ENCODE data around the gene C14orf132.

Gene C14orf132

DNA sequence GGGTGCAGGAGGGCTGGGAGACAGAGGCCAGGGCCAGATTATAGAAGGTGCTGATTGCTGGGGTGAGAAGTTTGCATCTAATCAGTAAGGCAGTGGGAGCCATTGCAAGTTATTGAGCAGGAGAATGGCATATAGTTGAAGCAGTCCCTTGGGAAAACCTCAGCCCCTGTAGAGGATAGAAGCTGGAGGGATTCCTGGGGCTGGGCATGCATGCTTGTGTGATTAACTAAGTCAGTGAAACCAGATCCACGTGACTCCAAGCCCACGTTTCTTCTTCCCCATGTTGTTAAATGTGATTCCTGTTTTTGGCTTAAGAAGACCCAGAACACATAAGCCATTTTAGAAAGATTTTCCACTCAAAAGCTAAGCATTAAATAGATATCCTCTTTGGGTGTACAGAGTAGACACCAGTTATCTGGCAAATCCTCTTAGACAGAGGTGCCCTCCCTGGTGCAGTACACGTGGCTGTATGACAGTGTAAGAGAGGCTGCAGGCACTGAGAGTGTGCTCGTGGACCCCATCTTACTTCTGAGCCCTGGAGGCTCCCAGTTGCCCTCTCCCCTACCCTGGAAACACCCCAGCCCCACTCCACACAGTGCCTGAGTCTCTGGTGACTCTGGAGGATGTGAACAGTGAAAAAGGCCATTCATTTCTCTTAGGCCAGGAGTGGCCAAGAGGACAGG lies 3.2 kb downstream of the C14orf132 start:
- Histone ChIP-seq H3K36me3 (ENCODE audit: insufficient read depth, insufficient read length, low read length) (peaks cover 36% of the 10 kb centered on the region), H3K27me3 (ENCODE audit: insufficient read depth, insufficient read length) (peaks cover 16% of the 10 kb centered on the region), H3K9ac (ENCODE audit: insufficient read length, low read depth) (no peak overlapping the region), H3K9me3 (ENCODE audit: insufficient read depth, low read length) (no peaks in the 10 kb centered on the region), H3K4me3 (ENCODE audit: insufficient read length, low read depth) (no peak overlapping the region), H3K4me1 (ENCODE audit: insufficient read depth, insufficient read length) (peaks cover 2% of the 10 kb centered on the region)
- no peak for DNase-seq (ENCODE audit: low read depth, low spot score)
- TF ChIP-seq ZNF274 (IDR thresholded peaks at IDR 0.05; ENCODE audit: low read depth, low read length): no peak
- TF ChIP-seq YY1 (IDR thresholded peaks at IDR 0.05; ENCODE audit: insufficient read depth, insufficient read length): no peak
- no peak for TF ChIP-seq SUZ12 (IDR thresholded peaks at IDR 0.05; ENCODE audit: extremely low read depth, insufficient read depth, insufficient read length)

DNA sequence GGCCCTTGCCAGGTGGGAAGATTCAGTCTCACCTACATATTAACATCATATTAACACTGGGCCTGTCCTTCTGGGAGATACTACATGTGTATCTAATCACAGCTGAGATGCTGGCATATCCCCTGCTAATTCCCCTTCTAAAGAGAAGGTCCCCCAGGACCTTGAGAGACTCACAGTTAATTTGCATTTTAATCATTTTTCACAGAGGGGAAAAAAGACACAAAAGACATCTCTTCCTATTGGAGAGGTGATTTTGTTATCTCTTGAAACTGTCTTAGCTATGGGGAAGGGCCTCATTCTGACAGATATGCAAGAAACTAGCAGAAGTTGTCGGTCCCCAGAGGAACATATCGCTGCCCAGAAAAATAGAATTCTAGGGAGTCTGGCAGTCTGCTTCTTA lies 7.5 kb downstream of the C14orf132 start:
- Histone ChIP-seq H3K27me3 (ENCODE audit: insufficient read depth, insufficient read length) (no peaks in the 10 kb centered on the region), H3K4me3 (ENCODE audit: insufficient read length, low read depth) (no peak overlapping the region), H3K4me1 (ENCODE audit: insufficient read depth, insufficient read length) (no peaks in the 10 kb centered on the region), H3K9me3 (ENCODE audit: insufficient read depth, low read length) (no peaks in the 10 kb centered on the region), H3K36me3 (ENCODE audit: insufficient read depth, insufficient read length, low read length) (peaks cover 36% of the 10 kb centered on the region), H3K9ac (ENCODE audit: insufficient read length, low read depth) (no peak overlapping the region)
- no peak for DNase-seq (ENCODE audit: low read depth, low spot score)
- TF ChIP-seq YY1 (IDR thresholded peaks at IDR 0.05; ENCODE audit: insufficient read depth, insufficient read length): no peak
- TF ChIP-seq SUZ12 (IDR thresholded peaks at IDR 0.05; ENCODE audit: extremely low read depth, insufficient read depth, insufficient read length): no peak
- no peak for TF ChIP-seq ZNF274 (IDR thresholded peaks at IDR 0.05; ENCODE audit: low read depth, low read length)

DNA sequence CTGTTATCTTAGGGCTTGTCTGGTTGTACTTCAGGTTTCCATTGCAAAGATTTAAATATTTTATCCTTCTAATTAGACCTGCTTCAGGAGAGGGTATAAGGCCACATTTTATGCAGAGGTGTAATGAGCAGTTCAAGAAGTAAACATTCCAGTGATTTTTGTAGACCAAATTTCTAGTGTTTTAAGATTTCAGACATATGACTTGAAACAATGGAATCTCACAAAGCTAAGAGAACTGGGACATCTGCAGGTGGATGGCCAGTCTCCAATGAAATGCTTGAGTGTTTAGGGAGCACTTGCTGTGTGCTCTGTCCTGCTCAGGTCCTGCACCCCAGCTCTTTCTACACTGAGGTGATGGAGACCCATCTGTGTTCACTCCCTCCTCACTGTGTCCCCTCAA lies 7.9 kb downstream of the C14orf132 start:
- no peaks in the 10 kb centered on the region for H3K27me3 ChIP-seq (ENCODE audit: insufficient read depth, insufficient read length)
- H3K9me3 ChIP-seq (ENCODE audit: insufficient read depth, low read length): no peaks in the 10 kb centered on the region
- DNase-seq (ENCODE audit: low read depth, low spot score): no peak
- H3K4me3 ChIP-seq (ENCODE audit: insufficient read length, low read depth): no peak overlapping the region
- peaks cover 36% of the 10 kb centered on the region for H3K36me3 ChIP-seq (ENCODE audit: insufficient read depth, insufficient read length, low read length)
- H3K4me1 ChIP-seq (ENCODE audit: insufficient read depth, insufficient read length): no peaks in the 10 kb centered on the region
- no peak for TF ChIP-seq SUZ12 (IDR thresholded peaks at IDR 0.05; ENCODE audit: extremely low read depth, insufficient read depth, insufficient read length)
- TF ChIP-seq YY1 (IDR thresholded peaks at IDR 0.05; ENCODE audit: insufficient read depth, insufficient read length): no peak
- TF ChIP-seq ZNF274 (IDR thresholded peaks at IDR 0.05; ENCODE audit: low read depth, low read length): no peak
- H3K9ac ChIP-seq (ENCODE audit: insufficient read length, low read depth): no peak overlapping the region

DNA sequence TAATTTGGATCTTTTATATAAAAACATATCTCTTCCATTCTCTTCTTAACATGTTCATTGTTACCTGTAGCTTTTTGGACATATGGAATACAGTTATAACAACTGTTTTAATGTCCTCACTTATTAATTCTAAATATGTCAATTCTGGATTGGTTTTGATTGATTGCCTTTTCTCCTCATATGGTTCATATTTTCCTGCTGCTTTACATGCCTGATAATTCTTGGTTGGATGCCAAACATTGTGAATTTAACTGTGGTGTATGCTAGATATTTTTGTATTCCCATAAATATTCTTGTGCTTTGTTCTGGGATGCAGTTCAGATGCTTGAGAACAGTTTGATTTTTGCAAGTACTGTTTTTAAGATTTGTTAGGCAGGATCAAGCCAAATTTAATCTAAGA lies 10.8 kb downstream of the C14orf132 start:
- Histone ChIP-seq H3K4me1 (ENCODE audit: insufficient read depth, insufficient read length) (peaks cover 8% of the 10 kb centered on the region), H3K36me3 (ENCODE audit: insufficient read depth, insufficient read length, low read length) (peaks cover 28% of the 10 kb centered on the region), H3K9me3 (ENCODE audit: insufficient read depth, low read length) (no peaks in the 10 kb centered on the region), H3K27me3 (ENCODE audit: insufficient read depth, insufficient read length) (no peaks in the 10 kb centered on the region), H3K9ac (ENCODE audit: insufficient read length, low read depth) (no peak overlapping the region), H3K4me3 (ENCODE audit: insufficient read length, low read depth) (no peak overlapping the region)
- DNase-seq (ENCODE audit: low read depth, low spot score): no peak
- TF ChIP-seq SUZ12 (IDR thresholded peaks at IDR 0.05; ENCODE audit: extremely low read depth, insufficient read depth, insufficient read length) (no peak), ZNF274 (IDR thresholded peaks at IDR 0.05; ENCODE audit: low read depth, low read length) (no peak), YY1 (IDR thresholded peaks at IDR 0.05; ENCODE audit: insufficient read depth, insufficient read length) (no peak)

DNA sequence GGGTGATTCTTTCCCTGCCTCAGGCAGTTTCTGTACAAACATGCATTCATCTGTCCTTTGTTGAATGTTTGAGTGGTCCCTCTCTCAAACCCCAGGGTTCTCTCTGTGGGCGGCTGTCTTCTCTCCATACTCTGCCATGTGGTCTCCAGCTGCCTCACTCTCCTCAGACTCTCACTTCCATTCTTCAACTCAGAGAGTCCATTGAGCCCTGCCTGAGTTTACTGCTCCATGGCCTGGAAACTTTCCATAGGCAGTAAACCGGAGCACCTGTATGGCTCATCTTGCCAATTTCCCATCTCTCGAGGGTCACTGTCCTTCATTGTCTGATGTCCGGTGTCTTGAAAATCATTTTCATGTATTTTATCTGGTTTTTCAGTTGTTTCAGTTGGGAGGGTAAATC lies 11.3 kb downstream of the C14orf132 start:
- H3K4me1 ChIP-seq (ENCODE audit: insufficient read depth, insufficient read length): peaks cover 8% of the 10 kb centered on the region
- H3K4me3 ChIP-seq (ENCODE audit: insufficient read length, low read depth): no peak overlapping the region
- H3K27me3 ChIP-seq (ENCODE audit: insufficient read depth, insufficient read length): no peaks in the 10 kb centered on the region
- H3K9me3 ChIP-seq (ENCODE audit: insufficient read depth, low read length): no peaks in the 10 kb centered on the region
- TF ChIP-seq YY1 (IDR thresholded peaks at IDR 0.05; ENCODE audit: insufficient read depth, insufficient read length): no peak
- TF ChIP-seq ZNF274 (IDR thresholded peaks at IDR 0.05; ENCODE audit: low read depth, low read length): no peak
- no peak for TF ChIP-seq SUZ12 (IDR thresholded peaks at IDR 0.05; ENCODE audit: extremely low read depth, insufficient read depth, insufficient read length)
- H3K9ac ChIP-seq (ENCODE audit: insufficient read length, low read depth): no peak overlapping the region
- no peak for DNase-seq (ENCODE audit: low read depth, low spot score)
- H3K36me3 ChIP-seq (ENCODE audit: insufficient read depth, insufficient read length, low read length): peaks cover 28% of the 10 kb centered on the region

DNA sequence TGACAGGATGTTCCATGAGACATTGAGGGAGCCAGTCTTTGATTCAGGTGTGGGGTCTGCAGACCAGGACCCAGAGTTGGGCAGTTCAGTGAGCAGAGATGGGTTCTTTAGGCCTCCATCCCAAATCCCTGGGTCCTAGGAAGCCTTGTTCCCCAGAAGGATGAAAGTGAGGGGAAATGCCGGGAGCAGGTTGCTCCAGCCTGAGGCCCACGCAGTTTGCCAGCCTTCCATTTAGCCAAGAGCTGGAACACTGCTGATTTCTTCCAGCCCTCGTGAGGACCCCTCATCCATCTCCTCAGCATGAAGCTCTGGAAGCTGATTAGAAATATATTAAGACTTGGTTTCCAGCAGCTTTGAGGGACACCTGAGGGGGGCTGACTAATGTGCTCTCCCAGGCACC lies 12.1 kb downstream of the C14orf132 start:
- DNase-seq (ENCODE audit: low read depth, low spot score): no peak
- Histone ChIP-seq H3K27me3 (ENCODE audit: insufficient read depth, insufficient read length) (no peaks in the 10 kb centered on the region), H3K9ac (ENCODE audit: insufficient read length, low read depth) (no peak overlapping the region), H3K9me3 (ENCODE audit: insufficient read depth, low read length) (no peaks in the 10 kb centered on the region), H3K4me1 (ENCODE audit: insufficient read depth, insufficient read length) (peaks cover 8% of the 10 kb centered on the region), H3K4me3 (ENCODE audit: insufficient read length, low read depth) (no peak overlapping the region), H3K36me3 (ENCODE audit: insufficient read depth, insufficient read length, low read length) (peaks cover 30% of the 10 kb centered on the region)
- TF ChIP-seq ZNF274 (IDR thresholded peaks at IDR 0.05; ENCODE audit: low read depth, low read length) (no peak), SUZ12 (IDR thresholded peaks at IDR 0.05; ENCODE audit: extremely low read depth, insufficient read depth, insufficient read length) (no peak), YY1 (IDR thresholded peaks at IDR 0.05; ENCODE audit: insufficient read depth, insufficient read length) (no peak)

DNA sequence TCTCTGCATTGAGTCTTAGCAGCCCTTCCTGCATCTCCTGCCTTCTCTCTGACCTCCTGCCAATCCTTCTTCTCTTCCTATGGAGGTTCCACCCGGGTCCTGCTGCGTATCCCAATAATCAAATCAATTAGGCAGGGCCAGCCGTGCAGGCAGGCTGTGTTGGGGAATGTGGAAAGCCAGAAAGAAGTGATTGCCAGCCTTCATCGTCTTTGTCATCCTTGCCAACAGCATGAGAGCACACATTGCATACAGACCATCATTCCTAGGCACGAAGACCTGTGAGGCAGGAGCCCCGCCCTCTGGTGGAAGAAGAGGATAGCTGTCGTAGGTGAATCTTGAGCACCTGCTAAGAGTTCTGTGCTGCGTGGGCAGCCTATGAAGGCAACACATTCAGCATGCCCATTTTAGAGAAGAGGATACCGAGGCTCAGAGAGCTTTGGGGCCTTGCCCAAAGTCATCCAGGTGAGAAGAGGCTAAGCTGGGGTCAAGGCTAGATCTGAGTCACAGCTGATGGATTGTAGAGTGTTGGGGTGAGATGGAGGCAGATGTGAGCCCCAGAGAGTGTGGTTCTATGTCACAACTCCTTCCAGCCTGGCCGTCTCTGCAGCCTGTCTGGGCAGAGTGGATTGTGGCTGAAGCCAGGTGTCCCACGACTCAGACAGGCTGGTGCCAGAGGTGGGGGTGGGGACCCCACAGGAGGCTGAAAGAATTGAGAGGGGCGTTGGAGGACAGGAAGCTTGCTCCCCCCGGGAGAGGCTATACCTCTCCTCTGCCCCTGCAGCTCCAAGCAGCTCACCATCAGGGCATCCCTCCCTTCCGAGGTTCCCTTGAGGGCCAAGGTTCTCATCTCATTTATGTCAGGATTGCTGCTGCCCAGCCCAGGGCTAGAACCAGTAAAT lies 12.7 kb downstream of the C14orf132 start:
- Histone ChIP-seq H3K4me3 (ENCODE audit: insufficient read length, low read depth) (no peak overlapping the region), H3K4me1 (ENCODE audit: insufficient read depth, insufficient read length) (peaks cover 8% of the 10 kb centered on the region), H3K36me3 (ENCODE audit: insufficient read depth, insufficient read length, low read length) (peaks cover 37% of the 10 kb centered on the region), H3K9me3 (ENCODE audit: insufficient read depth, low read length) (no peaks in the 10 kb centered on the region), H3K27me3 (ENCODE audit: insufficient read depth, insufficient read length) (no peaks in the 10 kb centered on the region), H3K9ac (ENCODE audit: insufficient read length, low read depth) (no peak overlapping the region)
- DNase-seq (ENCODE audit: low read depth, low spot score): no peak
- TF ChIP-seq ZNF274 (IDR thresholded peaks at IDR 0.05; ENCODE audit: low read depth, low read length) (no peak), YY1 (IDR thresholded peaks at IDR 0.05; ENCODE audit: insufficient read depth, insufficient read length) (no peak), SUZ12 (IDR thresholded peaks at IDR 0.05; ENCODE audit: extremely low read depth, insufficient read depth, insufficient read length) (no peak)
